ENCODE measurements around the gene PIK3C2B. TPM values are rescaled to one million over a fixed set of nuclear protein-coding genes. Genes with fewer than 3 reads are reported as not detected.

PIK3C2B gene
- total and polyA plus RNA-seq, 2 of the 8 experiments (the other 6 are each of a cell fraction or from before 2014, with no cell fraction given), result 20.4 to 36.7 TPM

DNA sequence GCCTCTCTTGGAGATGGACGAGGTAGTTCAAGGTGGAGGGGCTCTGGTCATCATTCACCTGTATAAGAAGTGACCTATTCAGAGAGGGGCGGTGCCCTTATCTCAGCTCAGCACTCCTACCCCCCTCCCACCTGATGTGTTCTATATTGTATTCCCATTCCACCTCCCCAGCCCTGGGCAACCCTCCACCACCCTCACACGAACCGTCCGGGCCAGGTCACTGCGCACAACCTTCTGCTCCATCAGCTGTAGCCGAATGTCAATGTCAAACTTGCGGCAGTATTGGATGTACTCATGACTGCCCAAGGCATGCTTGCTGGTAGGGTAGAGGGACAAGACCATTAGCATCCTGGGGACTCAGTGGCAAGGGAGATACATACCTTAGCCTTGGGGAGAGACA lies 34.3 kb downstream of the PIK3C2B start:
- H4K91ac ChIP-seq (replicated peaks; ENCODE audit: insufficient read length, low read length), result no peak overlapping the region
- H4K8ac ChIP-seq (ENCODE audit: extremely low read depth, insufficient read depth, low read length), result no peak overlapping the region
- DNase-seq (ENCODE audit: low read depth in 1 of 2, low spot score in 2 of 2) (no peak), FAIRE-seq (no peak)
- H3K27me3 ChIP-seq (replicated peaks in 1 of 4; ENCODE audit: control insufficient read depth in 3 of 4, extremely low read depth in 1 of 4, insufficient read depth in 3 of 4, low read length in 3 of 4), result no peaks in the 10 kb centered on the region
- no peak overlapping the region for H3K9ac ChIP-seq (replicated peaks in 1 of 4; ENCODE audit: extremely low read depth in 1 of 4, low read depth in 3 of 4, low read length in 3 of 4)
- no peak overlapping the region for H2BK12ac ChIP-seq (ENCODE audit: low read depth, low read length)
- no peak overlapping the region for H2BK120ac ChIP-seq (replicated peaks; ENCODE audit: low read depth, low read length)
- no peak overlapping the region for H3K4ac ChIP-seq (replicated peaks; ENCODE audit: insufficient read length, low read depth, low read length)
- H3K4me2 ChIP-seq (ENCODE audit: insufficient read depth in 1 of 2, low read depth in 2 of 2, low read length in 2 of 2), result no peak overlapping the region
- H3K14ac ChIP-seq (ENCODE audit: insufficient read length), result no peak overlapping the region
- H2AFZ ChIP-seq (ENCODE audit: low read length), result no peak overlapping the region
- H3K27ac ChIP-seq (ENCODE audit: low read depth, low read length), result no peak overlapping the region
- no peak overlapping the region for H3K18ac ChIP-seq (ENCODE audit: extremely low read depth, low read length)
- POLR2A ChIA-PET (ENCODE audit: partially characterized antibody), result no interaction called here
- no peak overlapping the region for H2BK5ac ChIP-seq (ENCODE audit: low read depth, low read length)
- H3K9me3 ChIP-seq (ENCODE audit: insufficient read depth in 2 of 2, low read depth in 1 of 2, low read length in 1 of 2), result no peaks in the 10 kb centered on the region
- 93% methylated on average over 8 of the region's 8 CpGs; no CpG with 5 or more reads in 1 of the 2 experiments for WGBS, 2 experiments (ENCODE audit: extremely low coverage in 1 of 2, insufficient coverage in 1 of 2, insufficient read length in 1 of 2, insufficient replicate concordance in 2 of 2, low coverage in 1 of 2, low lambda C conversion rate in 2 of 2, missing lambda C conversion rate in 1 of 2)
- H2BK20ac ChIP-seq (ENCODE audit: low read length), result no peak overlapping the region
- no peak overlapping the region for H4K5ac ChIP-seq (ENCODE audit: insufficient read length, low read depth, low read length)
- no peak overlapping the region for H3K4me3 ChIP-seq (ENCODE audit: extremely low read depth in 1 of 4, insufficient read depth in 2 of 4, low read depth in 3 of 4, low read length in 4 of 4)
- H3K79me2 ChIP-seq (ENCODE audit: control insufficient read depth in 1 of 2, insufficient read depth in 2 of 2, low read length in 2 of 2), result no peaks in the 10 kb centered on the region
- peaks cover 4 to 17% (median 10%) of the 10 kb centered on the region in 4 experiments for H3K4me1 ChIP-seq (replicated peaks in 1 of 4; ENCODE audit: control insufficient read depth in 3 of 4, insufficient read depth in 4 of 4, low read length in 3 of 4)
- 0 out of 2 replicates have a peak, but pooled peaks cover 2% of the 10 kb centered on the region for H3K79me1 ChIP-seq (ENCODE audit: low read depth, low read length)
- CTCF ChIA-PET (ENCODE audit: partially characterized antibody), result interaction anchor here (2.3 to 47.3 kb wide), 3 partner anchors 13 to 35 kb away, joined by 13 to 2124 read pairs (median 111); partner anchors contain the start of genes MDM4 and PIK3C2B
- H3K56ac ChIP-seq (replicated peaks; ENCODE audit: insufficient read length, low read depth, low read length), result no peak overlapping the region
- no peak overlapping the region for H3K23ac ChIP-seq (ENCODE audit: insufficient read length)
- no peaks in the 10 kb centered on the region for H4K20me1 ChIP-seq (replicated peaks in 1 of 2; ENCODE audit: control insufficient read depth in 1 of 2, insufficient read depth in 2 of 2, low read length in 2 of 2)
- no peak overlapping the region for H2BK15ac ChIP-seq (ENCODE audit: low read length)
- H2AK5ac ChIP-seq (ENCODE audit: low read depth, low read length), result no peak overlapping the region
- no peaks in the 10 kb centered on the region; the same call in 1 of the 2 replicates for H3K23me2 ChIP-seq (ENCODE audit: low read depth, low read length)
- peaks cover 0 to 12% (median 4%) of the 10 kb centered on the region in 4 experiments; a peak in 5 of 8 replicates for H3K36me3 ChIP-seq (ENCODE audit: control insufficient read depth in 2 of 4, insufficient read depth in 4 of 4, low read length in 3 of 4)
- TF ChIP-seq, protein P1, sequence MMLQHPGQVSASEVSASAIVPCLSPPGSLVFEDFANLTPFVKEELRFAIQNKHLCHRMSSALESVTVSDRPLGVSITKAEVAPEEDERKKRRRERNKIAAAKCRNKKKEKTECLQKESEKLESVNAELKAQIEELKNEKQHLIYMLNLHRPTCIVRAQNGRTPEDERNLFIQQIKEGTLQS (IDR thresholded peaks at IDR 0.05; ENCODE audit: insufficient read depth, low read depth, low read length), result no peak
- TF ChIP-seq, protein P2, sequence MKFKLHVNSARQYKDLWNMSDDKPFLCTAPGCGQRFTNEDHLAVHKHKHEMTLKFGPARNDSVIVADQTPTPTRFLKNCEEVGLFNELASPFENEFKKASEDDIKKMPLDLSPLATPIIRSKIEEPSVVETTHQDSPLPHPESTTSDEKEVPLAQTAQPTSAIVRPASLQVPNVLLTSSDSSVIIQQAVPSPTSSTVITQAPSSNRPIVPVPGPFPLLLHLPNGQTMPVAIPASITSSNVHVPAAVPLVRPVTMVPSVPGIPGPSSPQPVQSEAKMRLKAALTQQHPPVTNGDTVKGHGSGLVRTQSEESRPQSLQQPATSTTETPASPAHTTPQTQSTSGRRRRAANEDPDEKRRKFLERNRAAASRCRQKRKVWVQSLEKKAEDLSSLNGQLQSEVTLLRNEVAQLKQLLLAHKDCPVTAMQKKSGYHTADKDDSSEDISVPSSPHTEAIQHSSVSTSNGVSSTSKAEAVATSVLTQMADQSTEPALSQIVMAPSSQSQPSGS (IDR thresholded peaks at IDR 0.05; ENCODE audit: low read length), result no peak
- TF ChIP-seq HDAC6 (IDR thresholded peaks at IDR 0.05; ENCODE audit: low read depth, low read length) (no peak), GABPA (IDR thresholded peaks at IDR 0.05; ENCODE audit: borderline replicate concordance, insufficient read depth, low read length) (no peak), HDAC2 (IDR thresholded peaks at IDR 0.05; ENCODE audit: borderline replicate concordance in 1 of 2, low read depth in 2 of 2, low read length in 2 of 2) (no peak), BCL11A (IDR thresholded peaks at IDR 0.05; ENCODE audit: low read depth in 2 of 2, low read length in 2 of 2) (no peak), CTBP2 (IDR thresholded peaks at IDR 0.05; ENCODE audit: borderline replicate concordance, insufficient read depth, insufficient read length, low read length) (no peak), SP1 (IDR thresholded peaks at IDR 0.05; ENCODE audit: low read depth, low read length) (no peak), RXRA (IDR thresholded peaks at IDR 0.05; ENCODE audit: insufficient read depth, low read depth, low read length) (no peak), EGR1 (IDR thresholded peaks at IDR 0.05; ENCODE audit: borderline replicate concordance, low read depth, low read length) (no peak)
